Caco-2 (cell line): ENCODE data around the gene COL25A1. TPM values are rescaled to one million over a fixed set of nuclear protein-coding genes. Genes with fewer than 3 reads are reported as not detected.

Source experiments
- BruUV-seq: library from RNA; stranded (reverse); fragments of 400-500 nt; replicated peaks from 2 replicates; lab custom pipeline; 2021; lab: Mats Ljungman, UMichigan
- CTCF ChIA-PET: fragments of 300-600 bp; sonication (Branson Sonifier 250); formaldehyde crosslinking; loops from one replicate; lab custom pipeline; 2022; ENCODE audit warnings: antibody characterized with exemption; lab: Charles Lee
- POLR2A ChIA-PET: fragments of 300-600 bp; sonication (Branson Sonifier 250); formaldehyde crosslinking; loops from one replicate; lab custom pipeline; 2022; ENCODE audit warnings: antibody characterized with exemption; lab: Charles Lee
- DNase-seq, 2 experiments: peaks; one replicate each; pipeline versions ENCODE4 v3.0.0 to v3.0.0-alpha.2; 2020 to 2022
- H3K27me3 ChIP-seq: replicated peaks from 2 replicates; pipeline ENCODE4 v1.6.0; 2011; ENCODE audit warnings: low read length; ENCODE audit not compliant: control insufficient read depth, insufficient read depth
- H3K36me3 ChIP-seq: 2 replicates; pipeline ENCODE4 v1.5.1; 2011; ENCODE audit warnings: low read length; ENCODE audit not compliant: control insufficient read depth, insufficient read depth
- H3K4me1 ChIP-seq: fragments of 250-450 bp; sonication (Bioruptor Pico); 2 replicates; pipeline ENCODE4 v1.5.1; 2020; ENCODE audit warnings: mild to moderate bottlenecking
- H3K4me3 ChIP-seq: 2 replicates; pipeline ENCODE4 v1.5.1; 2011; ENCODE audit warnings: low read depth, mild to moderate bottlenecking, control low read depth, low read length
- H3K9me3 ChIP-seq: fragments of 250-450 bp; sonication (Bioruptor Pico); 2 replicates; pipeline ENCODE4 v1.5.1; 2020; ENCODE audit warnings: mild to moderate bottlenecking, moderate library complexity
- H3K27ac Mint-ChIP-seq: one replicate; pipeline ENCODE4 v1.8.0; 2022; ENCODE audit warnings: mixed read lengths; ENCODE audit not compliant: unreplicated experiment
- H3K27me3 Mint-ChIP-seq: one replicate; pipeline ENCODE4 v1.8.0; 2022; ENCODE audit warnings: mixed read lengths; ENCODE audit not compliant: insufficient read depth, unreplicated experiment
- H3K36me3 Mint-ChIP-seq: one replicate; pipeline ENCODE4 v1.8.0; 2022; ENCODE audit warnings: mild to moderate bottlenecking, mixed read lengths; ENCODE audit not compliant: insufficient read depth, unreplicated experiment
- H3K4me1 Mint-ChIP-seq: one replicate; pipeline ENCODE4 v1.8.0; 2022; ENCODE audit warnings: low read depth, mixed read lengths; ENCODE audit not compliant: unreplicated experiment
- H3K4me3 Mint-ChIP-seq: one replicate; pipeline ENCODE4 v1.8.0; 2022; ENCODE audit warnings: mild to moderate bottlenecking, moderate library complexity, mixed read lengths; ENCODE audit not compliant: unreplicated experiment
- H3K9me3 Mint-ChIP-seq: one replicate; pipeline ENCODE4 v1.8.0; 2022; ENCODE audit warnings: mixed read lengths; ENCODE audit not compliant: unreplicated experiment
- intact Hi-C: fragments of 100-400 bp; cut with micrococcal nuclease; formaldehyde crosslinking; loops from one replicate; pipeline ENCODE4 v1.10.0; 2022; ENCODE audit not compliant: unreplicated experiment
- total RNA-seq: library from RNA; stranded (reverse); gene quantifications from 2 replicates; pipeline ENCODE4 v1.2.3, GENCODE V29; 2022
- TF ChIP-seq, protein P1 (sequence below), 2 experiments: fragments of 200-600 bp in 1 of 2; IDR thresholded peaks; 1 replicate in 1 of 2; 2 replicates in 1 of 2; pipeline versions ENCODE4 v1.5.1 to v1.8.0; 2011 to 2022; ENCODE audit warnings: antibody characterized with exemption in 1 of 2, control low read depth in 1 of 2, inconsistent platforms in 1 of 2, low read depth in 1 of 2, low read length in 1 of 2, mild to moderate bottlenecking in 1 of 2, moderate library complexity in 1 of 2; ENCODE audit not compliant: insufficient read depth in 1 of 2, severe bottlenecking in 1 of 2, unreplicated experiment in 1 of 2

Gene COL25A1
- total RNA-seq, 1 experiment from 2014 or later = not detected

DNA sequence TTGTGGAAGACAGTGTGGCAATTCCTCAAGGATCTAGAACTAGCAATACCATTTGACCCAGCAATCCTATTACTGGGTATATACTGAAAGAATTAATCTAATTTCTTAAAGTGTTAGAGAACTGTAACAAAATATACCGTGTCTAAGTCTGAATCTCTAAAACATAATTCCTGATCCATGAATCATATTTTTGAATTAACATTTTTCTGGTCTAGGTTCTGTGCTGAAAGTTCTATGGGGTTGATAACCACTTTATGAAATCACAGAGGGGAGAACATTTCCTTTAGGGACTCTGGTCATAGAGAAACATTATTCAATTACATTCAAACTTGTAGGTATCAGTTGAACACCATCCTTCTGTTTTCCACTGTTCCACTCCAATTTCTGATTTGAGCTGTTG is 447.7 kb downstream of the COL25A1 start:
- no peaks in the 10 kb centered on the region for H3K27me3 ChIP-seq
- H3K4me3 ChIP-seq = no peak overlapping the region
- Mint-ChIP-seq H3K4me3 (no peak overlapping the region), H3K36me3 (no peaks in the 10 kb centered on the region), H3K9me3 (no peaks in the 10 kb centered on the region), H3K27ac (no peak overlapping the region), H3K4me1 (no peaks in the 10 kb centered on the region), H3K27me3 (peaks cover 2% of the 10 kb centered on the region)
- ChIA-PET CTCF (no interaction called here), POLR2A (no interaction called here)
- H3K9me3 ChIP-seq = no peaks in the 10 kb centered on the region
- BruUV-seq = no TSS peak
- DNase-seq = no peak
- intact Hi-C loops = no loop called here
- H3K4me1 ChIP-seq = no peaks in the 10 kb centered on the region
- TF ChIP-seq, protein P1, sequence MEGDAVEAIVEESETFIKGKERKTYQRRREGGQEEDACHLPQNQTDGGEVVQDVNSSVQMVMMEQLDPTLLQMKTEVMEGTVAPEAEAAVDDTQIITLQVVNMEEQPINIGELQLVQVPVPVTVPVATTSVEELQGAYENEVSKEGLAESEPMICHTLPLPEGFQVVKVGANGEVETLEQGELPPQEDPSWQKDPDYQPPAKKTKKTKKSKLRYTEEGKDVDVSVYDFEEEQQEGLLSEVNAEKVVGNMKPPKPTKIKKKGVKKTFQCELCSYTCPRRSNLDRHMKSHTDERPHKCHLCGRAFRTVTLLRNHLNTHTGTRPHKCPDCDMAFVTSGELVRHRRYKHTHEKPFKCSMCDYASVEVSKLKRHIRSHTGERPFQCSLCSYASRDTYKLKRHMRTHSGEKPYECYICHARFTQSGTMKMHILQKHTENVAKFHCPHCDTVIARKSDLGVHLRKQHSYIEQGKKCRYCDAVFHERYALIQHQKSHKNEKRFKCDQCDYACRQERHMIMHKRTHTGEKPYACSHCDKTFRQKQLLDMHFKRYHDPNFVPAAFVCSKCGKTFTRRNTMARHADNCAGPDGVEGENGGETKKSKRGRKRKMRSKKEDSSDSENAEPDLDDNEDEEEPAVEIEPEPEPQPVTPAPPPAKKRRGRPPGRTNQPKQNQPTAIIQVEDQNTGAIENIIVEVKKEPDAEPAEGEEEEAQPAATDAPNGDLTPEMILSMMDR (IDR thresholded peaks at IDR 0.05; ENCODE audit: insufficient read depth in 1 of 2, low read depth in 1 of 2, low read length in 1 of 2, severe bottlenecking in 1 of 2, unreplicated experiment in 1 of 2) = no peak
- H3K36me3 ChIP-seq = no peaks in the 10 kb centered on the region

DNA sequence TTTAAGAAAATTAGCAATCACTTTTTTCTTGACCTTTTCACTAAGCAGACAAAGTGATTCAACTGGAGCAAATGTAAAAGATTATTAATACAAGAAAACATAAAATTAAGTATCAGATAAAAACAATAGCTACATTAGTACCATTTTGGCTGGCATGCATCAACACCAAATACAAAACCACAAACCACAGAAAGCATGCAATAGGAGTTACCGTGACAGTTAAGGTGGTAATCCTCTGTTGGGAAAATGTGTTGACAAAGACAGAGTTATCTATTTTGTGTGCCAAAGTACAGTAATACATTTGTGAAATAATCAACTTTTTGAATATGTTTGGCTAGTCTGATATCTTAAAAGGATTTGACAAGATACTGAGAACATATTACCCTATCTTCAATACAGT is 449.8 kb downstream of the COL25A1 start:
- H3K27me3 ChIP-seq = no peaks in the 10 kb centered on the region
- H3K36me3 ChIP-seq = no peaks in the 10 kb centered on the region
- no TSS peak for BruUV-seq
- POLR2A ChIA-PET = no interaction called here
- CTCF ChIA-PET = no interaction called here
- TF ChIP-seq, protein P1 (IDR thresholded peaks at IDR 0.05; ENCODE audit: insufficient read depth in 1 of 2, low read depth in 1 of 2, low read length in 1 of 2, severe bottlenecking in 1 of 2, unreplicated experiment in 1 of 2) = no peak
- Mint-ChIP-seq H3K27ac (no peak overlapping the region), H3K27me3 (peaks cover 5% of the 10 kb centered on the region), H3K36me3 (no peaks in the 10 kb centered on the region), H3K9me3 (no peaks in the 10 kb centered on the region), H3K4me3 (no peak overlapping the region), H3K4me1 (no peaks in the 10 kb centered on the region)
- H3K4me3 ChIP-seq = no peak overlapping the region
- no peaks in the 10 kb centered on the region for H3K9me3 ChIP-seq
- no peak for DNase-seq
- no peaks in the 10 kb centered on the region for H3K4me1 ChIP-seq
- intact Hi-C loops = no loop called here

DNA sequence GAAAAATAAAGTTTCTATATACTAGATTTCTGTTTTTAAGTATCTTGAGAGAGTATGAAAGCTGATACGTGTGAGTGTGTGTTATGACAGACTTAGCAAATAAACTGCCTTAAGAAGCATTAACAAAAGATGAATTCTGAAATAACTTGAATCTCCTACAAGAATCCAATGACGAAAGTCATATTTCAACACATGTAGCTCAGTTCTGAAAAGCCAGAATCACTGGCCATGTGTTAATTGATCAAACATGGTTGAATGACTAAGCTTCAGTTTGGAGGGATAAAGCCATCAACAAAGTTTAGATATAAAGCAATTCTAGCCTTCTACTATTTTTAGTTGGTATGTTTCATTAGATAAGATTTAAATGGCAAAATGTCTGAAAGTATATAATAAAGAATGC is 451.1 kb downstream of the COL25A1 start:
- BruUV-seq = no TSS peak
- no peak overlapping the region for H3K4me3 ChIP-seq
- POLR2A ChIA-PET = no interaction called here
- no peaks in the 10 kb centered on the region for H3K27me3 ChIP-seq
- H3K27ac Mint-ChIP-seq = no peak overlapping the region
- no peaks in the 10 kb centered on the region for H3K36me3 ChIP-seq
- CTCF ChIA-PET = no interaction called here
- no peaks in the 10 kb centered on the region for H3K9me3 Mint-ChIP-seq
- DNase-seq = no peak
- H3K4me3 Mint-ChIP-seq = no peak overlapping the region
- intact Hi-C loops = no loop called here
- H3K9me3 ChIP-seq = no peaks in the 10 kb centered on the region
- H3K4me1 ChIP-seq = no peaks in the 10 kb centered on the region
- no peaks in the 10 kb centered on the region for H3K4me1 Mint-ChIP-seq
- peaks cover 5% of the 10 kb centered on the region for H3K27me3 Mint-ChIP-seq
- no peaks in the 10 kb centered on the region for H3K36me3 Mint-ChIP-seq
- TF ChIP-seq, protein P1 (IDR thresholded peaks at IDR 0.05; ENCODE audit: insufficient read depth in 1 of 2, low read depth in 1 of 2, low read length in 1 of 2, severe bottlenecking in 1 of 2, unreplicated experiment in 1 of 2) = no peak
